ENCODE results near the gene PACS2.
"Not testable (repeated sequence)": the region's sequence is repeated elsewhere in the genome, so short reads cannot be mapped to it uniquely, and the experiment has no call there.

The PACS2 gene

DNA sequence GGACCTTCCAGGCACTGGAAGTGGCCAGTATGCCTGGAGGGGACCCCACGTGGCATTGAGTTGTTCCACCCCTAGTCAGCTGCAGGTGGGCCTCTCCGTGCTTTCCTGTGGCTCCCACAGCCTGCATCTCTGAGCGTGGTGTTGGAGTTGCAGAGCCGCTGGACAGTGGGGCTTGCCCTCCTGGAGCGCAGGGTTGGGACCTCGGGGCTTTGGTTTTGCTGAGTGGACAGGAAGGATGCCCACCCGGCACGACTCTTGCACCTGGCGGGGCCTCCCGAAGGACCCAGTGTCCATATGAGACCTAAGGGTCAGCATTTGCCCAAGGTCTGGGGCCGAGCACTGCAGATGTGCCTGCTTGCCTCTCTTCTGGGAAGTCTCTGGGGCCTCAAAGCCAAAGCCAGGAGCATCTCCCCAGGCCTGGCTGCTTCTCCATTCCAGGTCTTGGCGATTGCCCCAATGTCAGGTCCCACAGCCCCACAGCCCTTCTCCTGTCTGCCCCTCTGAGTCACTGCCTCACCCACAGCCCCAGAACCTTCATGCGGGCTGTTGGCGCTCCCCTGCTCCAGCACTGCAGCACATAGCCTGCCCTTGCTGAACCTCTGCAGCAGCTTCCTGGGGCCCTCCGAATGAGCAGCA, 1.5 kb downstream of the PACS2 start:
- no peak for DNase-seq

DNA sequence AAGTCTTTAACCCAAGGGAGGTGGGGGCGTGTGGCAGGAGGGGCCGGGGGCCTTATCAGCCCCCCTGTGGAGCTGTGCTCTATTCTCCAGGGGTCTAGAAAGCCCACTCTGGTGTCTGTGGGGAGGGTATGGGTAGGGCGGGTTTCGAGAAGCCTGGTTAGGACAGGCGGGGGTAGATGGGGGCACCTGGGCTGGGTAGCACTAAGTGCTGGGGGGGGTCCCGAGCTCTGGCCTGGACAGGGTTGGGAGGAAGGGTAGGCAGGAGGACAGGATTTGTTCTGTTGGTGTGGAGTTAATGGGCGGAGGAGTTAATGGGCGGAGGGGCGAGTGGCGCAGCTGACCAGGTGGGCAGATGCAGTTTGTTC, 2.0 kb downstream of the PACS2 start:
- no peak for DNase-seq

DNA sequence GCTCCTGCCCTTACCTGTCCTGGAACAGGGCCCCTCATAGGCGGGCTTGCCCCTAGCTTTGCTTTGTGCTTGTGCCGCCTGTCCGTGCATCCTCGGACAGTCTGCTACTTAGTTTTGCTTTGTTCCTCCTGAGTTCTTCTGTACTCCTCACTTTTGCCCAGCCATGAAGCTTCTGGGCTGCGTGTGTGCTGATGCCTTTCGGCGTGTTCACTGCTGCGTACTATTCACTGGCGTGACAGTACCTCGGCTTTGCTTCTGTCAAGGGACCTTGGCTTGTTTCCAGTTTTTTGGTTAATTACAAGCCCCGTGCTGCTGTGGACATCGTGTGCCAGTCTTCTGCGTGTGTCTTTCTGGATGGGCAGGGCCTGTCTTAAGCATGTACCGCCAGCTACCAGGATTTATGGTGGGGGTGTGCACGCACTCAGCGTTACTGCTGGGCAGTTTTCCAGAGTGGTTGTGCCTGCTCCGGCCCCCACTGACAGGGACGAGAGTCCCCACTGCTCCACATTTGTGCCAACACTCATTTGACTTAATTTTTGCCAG, 2.5 kb downstream of the PACS2 start:
- DNase-seq, result no peak

DNA sequence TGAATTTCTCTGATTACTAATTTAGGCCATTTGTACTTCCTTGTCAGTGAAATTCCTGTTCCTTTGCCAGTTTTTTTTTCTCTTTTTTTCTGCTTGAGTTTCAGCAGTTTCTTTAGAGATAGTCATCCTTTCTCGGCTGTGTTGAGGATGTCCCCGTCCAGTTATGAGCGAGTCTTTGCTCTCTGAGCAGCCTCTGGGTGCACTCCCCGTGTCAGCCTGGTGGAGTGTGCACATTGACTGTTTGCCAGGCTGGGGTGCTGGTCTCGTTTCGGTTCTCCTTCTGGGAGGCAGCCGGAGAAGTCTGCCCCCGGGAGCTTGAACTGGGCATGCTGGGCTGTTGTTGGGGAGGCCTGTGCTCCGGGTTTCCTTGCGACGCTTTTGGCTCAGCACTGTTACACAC, 3.0 kb downstream of the PACS2 start:
- no peak for DNase-seq

DNA sequence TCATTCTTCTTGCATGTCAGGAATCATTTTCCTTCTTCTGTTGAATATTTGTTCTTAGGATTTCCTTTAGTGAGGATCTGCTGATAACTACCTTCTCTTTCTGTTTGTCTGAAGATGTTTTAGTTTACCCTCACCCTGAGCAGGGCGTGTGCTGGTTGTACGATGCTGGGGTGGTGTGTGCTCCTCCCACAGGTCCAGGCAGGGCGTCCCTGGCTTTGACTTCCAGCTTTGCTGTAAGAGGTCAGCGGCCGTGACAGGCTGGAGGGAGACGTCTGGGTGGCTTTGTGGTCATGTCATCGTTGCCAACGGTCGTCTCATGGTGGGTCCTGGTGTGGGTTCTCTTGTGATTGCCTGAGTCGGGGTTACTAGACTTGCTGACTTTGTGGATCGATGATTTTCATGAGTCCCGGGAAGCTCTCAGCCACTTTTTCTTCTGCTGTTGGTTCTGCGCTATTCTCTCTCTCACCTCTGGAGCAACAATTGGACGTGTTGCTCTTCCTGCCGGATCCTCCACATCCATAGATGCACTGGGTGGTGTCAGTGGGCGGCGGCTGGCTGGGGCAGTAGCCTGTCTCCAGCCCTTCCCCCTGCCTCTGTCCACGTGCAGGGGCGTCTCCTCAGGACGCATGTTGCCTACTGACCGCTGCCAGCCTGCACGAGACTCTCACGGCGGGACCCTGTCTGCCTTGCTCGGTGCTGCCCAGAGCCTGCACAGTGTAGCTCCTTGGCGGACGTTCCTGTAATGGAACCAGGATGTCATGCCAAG, 8.4 kb downstream of the PACS2 start:
- no peak for DNase-seq

DNA sequence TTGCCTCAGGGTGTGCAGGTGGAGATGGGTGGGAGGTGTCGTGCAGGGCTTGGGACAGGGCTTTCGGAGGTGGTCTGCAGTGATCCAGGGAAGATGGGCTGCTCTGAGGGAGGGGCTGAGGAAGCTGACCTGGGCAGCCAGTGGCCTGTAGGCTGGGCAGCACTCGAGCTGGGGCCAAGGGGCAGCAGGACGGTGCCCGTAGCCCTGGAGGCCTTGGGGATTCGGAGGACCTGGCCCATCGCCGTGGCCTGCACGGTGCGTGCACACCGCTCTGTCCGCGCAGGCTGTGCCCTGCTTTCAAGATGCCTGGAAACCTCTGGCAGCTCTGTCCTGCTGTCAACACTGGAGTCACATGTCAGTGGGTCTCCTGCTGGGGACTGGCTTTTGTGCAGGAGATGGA, 9.1 kb downstream of the PACS2 start:
- no peak for DNase-seq

DNA sequence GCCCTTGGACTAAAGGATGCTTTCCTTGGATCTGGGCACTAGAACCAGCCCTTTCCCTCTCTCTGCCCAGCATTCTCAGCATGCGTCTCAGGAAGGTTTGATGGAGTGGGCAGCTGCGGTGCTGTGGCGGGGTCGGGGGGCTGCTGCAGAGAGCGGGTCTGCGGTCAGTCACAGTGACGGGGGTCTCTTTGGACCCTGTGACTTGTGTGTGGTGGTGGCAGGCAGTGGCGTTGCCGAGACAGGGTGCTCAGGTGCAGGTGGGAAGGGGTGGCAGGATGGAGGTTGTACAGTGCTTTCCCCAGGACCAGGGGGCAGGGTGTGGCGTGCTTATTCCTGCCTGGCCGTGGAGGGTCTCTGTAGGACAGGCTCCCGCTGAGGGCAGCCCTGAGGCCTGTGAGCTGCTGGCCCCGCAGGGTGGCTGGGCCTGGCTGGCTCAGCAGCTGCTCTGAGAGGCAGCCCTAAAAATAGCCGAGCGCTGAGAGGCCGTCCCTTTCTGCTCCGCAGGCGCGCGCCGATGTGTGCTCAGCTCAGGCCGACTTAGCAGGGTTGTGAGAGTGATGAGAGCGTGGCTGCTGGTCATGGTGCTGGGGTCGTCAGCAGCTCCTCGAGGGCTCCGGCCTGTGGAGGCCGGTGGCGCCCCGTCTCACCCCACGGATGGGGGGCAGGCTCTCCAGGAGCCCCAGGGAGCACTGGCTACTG, 9.7 kb downstream of the PACS2 start:
- peak in 2 of 3 experiments; percentile 41 to 44 for DNase-seq

DNA sequence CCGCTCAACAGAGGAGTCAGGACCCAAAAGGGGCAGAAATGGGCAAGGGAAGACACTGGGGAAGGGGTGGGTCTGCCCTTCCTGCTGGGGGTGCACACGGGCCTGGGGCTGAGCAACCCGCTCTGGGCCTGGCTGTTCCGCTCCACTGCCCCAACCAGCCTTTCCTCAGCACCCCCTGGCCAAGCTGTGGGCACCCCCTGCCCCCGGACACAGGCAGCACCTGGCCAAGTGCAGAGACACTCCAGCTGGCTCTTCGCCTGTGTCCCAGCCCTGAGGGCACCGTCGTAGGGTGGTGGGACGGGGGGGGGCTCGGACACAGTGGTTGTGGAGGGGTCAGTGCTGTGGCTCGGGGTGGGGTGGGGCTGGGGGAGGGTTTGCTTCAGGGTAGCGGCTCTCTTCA, 10.3 kb downstream of the PACS2 start:
- DNase-seq, result no peak

DNA sequence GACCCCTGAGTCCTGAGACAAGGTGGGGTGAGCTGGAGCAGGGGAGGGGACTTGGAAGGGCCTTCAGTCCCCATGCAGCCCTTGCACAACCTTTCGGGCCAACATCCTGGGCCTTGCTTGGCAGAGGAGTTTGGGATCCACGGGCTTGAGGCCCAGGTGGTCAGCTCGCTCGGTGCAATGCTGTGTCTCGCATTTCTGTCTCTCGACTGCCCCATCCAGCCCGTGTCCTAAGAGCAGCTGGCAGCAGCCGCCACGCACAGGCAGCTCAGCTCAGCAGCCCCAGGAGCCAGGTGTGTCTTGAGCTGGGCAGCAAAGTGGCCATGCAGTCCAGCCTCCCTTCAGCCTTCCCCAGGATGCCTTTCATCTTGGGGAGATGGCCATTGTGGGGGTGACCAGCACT, 10.8 kb downstream of the PACS2 start:
- no peak for DNase-seq

DNA sequence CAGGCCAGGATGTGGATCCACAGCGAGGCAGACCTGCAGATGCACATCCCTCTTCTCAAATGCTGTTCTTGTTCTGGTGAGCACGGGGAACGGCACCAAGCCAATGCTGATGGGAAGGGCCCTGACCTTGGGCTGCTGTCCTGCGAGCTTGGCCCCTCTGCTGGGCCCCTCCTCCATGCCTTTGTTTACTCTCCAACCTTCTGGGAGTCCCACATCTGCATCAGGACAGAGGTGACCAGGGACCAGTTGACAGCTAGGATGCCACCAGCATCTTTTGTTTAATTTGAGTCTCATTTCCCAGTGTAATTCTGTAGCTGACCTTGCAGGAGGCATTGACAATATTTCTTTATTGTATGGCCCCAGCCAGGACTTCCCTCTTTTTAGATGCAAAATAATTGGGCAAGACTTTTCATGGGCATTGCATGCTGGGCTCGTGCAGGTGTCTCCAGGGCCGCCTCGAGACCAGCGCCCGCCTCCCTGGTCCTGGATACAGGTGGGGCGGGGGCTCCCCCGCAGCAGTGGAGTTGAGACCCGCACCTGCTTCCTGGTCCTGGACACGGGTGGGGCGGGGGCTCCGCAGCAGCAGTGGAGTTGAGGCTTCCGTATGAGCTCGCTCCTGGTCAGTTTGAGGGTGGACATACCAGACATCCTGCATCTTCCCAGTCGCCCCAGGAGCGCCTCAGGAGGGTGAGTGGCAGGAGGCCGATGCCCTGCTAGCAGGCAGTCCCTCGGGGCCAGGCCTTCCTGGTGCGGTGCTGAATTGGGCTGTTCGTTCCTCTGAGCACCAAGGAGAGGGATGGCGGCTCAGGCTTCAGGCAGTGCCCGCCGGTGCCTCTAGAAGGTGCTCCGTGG, 11.4 kb downstream of the PACS2 start:
- no peak for DNase-seq

DNA sequence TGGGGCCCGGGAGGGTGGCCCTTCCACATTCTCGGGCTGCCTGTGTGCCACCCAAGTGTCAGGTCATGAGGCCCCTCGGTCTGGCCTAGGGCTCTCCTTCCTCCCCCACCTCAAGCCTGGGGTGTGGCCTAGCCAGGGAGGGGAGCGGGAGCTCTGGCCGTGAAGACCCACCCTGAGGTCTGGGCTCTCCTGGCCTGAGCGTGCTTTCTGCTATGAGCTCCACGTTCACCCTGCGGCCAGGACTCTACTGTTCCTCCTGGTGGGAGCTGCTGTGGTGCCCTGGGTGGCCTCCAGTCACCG, 12.0 kb downstream of the PACS2 start:
- no peak for DNase-seq

DNA sequence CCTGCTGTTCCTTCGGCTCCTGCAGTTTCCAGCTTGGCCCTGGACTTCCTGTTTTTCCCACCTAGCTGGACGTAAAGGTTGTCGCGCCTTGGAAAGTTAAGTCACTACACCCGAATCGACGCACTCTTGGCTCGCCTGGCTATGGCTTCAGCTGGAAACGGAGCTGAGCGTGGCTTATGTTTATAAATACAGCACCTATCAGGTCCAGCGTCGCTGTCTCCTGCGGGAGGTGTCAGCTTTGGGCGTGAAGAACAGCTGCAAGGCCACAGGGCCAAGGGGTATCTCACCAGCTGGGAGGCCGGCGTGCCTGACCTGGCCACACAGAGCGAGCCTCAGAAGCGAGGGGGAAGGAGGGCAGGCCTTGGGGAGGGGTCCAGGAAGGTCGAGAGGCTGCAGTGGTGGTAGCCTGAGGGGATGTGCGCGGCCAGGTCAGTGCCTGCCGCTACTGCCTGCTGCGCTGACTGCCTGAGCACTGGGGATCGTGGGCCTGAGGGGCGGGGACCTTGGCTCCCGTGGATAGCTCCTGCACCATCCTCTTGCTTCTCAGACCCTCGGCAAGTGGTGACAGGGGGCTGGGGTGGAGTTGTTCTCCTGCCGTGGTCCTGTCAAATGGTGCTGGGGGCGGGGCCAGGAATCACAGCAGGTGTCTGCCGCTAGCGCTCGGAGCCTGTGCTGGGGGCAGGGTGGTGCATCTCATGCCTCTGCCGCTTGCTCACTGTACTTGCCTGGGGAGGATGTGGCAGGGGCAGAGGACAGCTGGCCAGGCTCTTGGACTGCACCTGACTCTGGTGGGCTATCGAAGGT, 12.5 kb downstream of the PACS2 start:
- peak in 2 of 3 experiments; percentile 18 to 37 for DNase-seq

DNA sequence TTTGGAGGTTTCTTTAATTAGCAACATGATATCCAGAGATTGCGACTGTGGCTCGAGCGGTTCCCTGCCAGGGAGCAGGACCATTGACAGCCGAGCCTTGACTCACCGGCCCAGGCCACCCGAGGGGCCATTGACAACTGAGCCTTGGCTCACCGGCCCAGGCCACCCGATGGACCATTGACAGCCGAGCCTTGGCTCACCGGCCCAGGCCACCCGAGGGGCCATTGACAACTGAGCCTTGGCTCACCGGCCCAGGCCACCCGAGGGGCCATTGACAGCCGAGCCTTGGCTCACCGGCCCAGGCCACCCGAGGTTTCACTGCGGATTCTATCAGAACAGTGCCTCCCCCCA, 13.1 kb downstream of the PACS2 start:
- not testable (repeated sequence) for DNase-seq

DNA sequence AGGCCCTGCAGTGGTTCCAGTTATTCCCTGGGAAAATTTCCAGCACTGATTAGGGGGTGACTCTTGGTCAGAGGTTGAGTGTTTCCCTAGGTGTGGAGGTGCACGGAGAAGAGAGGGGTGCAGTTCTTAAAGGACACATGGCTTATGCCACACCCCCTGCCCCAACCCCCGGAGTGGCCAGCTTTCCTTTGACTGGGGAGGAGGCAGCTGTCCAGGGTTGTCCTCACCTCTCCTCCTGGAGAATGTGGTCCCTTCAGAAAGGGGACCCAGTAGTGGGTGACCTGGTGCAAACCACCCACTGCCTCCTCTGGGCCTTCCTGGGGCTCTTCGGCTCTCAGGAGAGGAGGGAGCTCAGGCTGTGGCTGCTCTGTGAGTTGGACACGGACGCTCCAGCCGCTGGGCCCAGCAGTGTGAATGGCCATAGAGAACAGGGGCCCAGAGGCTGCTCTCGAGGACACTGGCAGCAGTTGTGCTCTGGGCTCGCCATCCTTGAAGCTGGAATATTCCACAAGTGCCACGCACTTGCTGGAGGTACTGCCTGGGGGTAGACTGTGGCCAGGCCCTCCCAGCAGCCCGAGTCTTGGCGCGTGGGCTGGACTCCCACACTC, 13.6 kb downstream of the PACS2 start:
- DNase-seq, result no peak

DNA sequence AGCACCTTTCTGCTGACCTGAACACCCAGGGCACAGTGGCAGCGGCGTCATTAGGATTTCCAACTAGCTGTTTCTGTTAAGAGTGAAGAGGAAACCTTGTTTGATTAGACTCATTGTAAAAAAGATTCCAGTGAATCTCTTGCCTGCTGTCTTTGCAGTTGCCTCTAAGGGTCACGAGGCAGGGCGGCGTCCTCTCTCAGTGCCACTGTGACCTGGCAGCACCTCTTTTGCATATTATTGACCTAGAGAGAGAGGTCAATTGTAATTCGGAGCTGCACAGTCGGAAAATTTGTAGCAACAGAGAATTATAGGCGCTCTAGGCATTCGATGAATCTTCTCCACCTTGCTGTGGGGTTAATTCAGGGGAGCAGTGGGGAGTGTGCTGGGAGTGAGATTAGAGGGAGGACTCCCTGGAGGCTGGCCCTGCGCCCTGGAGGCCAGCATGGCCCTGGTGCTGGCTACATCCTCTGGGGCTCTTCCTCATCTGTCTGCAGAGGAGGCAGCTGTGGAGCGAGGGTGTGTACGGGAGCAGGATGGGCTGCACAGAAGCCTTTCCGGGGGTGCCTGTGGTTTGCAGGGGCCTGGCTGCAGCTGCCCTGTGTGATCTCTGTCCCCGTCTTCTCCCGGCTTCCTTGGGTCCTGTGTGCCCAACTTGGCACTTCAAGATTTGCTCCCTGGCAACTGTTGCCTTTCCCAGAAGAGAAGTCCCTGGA, 14.3 kb downstream of the PACS2 start:
- no peak for DNase-seq

DNA sequence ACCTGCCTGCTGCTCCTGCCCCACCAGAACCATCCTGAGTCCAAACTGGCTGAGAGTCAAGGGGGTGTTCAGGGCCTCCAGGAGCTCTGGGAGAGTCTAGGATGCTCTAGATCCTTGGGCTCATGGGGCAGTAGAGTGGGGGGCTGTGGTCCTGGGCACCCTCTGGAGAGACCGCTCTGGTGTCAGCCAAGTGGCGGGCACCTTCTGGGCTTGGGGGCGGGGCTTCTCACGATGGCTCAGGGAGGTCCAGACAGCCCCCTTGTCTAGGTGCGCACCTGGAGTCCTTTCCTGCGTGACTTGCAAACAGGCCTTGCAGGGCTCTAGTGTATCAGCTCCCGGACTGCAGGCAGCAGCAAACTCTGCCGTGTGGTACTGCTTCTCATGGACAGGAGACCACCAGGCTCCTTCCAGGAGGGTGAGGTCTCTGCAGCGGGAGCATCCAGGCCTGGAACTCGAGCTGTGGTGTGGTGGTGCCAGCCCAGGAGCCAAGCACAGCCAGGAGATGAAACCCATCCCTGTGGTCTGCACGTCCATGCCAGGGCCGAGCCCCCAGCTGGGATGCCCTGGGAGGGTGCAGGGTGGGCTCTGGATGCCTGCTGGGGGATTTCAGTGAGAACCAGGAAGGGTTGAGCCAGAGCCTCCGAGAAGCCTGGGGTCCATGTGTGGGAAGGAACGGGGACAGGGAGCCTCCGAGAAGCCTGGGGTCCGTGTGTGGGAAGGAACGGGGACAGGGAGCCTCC, 15.0 kb downstream of the PACS2 start:
- DNase-seq, result no peak

DNA sequence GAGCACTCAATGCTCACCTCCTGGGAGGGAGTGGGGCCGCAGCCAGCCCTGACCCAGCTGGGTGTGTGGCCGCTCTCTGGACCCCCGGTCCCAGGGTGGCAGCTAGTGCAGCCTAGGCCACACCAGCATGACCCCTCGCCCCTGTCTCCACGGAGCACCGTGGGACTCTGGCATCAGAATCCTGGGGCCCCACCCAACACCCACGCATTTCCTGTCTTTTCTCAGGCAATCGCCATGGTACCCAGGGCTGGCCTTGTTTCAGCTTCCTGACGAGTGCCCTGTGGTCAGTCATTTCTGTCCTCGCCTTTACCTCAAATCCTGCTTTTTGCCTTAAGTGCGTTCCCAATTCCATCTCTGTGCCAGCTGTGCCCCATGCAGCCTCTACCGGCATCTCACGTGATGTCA, 15.9 kb downstream of the PACS2 start:
- DNase-seq, result no peak

DNA sequence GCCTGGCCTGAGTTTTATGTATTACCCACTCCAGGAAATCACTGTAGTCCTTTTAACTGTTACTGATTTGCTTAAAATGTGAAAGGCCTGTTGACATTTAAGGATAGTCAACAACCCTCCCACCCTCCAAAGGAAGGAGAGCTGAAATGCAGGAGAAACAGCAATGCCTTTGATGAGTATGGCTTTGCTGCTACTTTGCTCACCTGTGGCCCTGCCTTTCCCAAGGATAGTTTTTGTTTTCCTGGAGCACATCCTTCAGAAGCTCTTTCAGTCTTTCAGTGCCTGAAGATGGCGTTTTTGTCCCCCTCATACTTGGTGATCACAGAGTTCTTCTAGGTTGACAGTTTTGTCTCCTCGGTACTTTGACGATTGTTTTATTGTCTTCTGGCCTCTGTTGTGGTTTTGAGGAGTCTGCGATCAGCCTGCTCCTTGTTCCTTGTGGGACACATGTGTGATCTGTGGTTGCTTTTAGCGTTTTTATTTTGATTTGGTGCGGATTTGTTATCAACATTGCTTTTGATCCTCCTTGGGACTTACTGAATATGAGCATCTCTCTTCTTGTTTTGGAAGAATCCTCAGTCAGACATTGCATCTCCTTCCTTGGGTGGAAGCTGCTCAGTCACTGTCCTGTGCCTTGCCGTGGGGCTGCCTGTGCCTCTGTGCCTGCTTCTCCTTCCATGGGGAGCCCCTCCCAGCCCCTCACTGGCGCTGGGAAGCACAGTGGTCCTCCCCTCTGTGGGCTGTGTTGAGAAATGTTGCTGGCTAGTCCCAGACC, 17.2 kb downstream of the PACS2 start:
- no peak for DNase-seq

DNA sequence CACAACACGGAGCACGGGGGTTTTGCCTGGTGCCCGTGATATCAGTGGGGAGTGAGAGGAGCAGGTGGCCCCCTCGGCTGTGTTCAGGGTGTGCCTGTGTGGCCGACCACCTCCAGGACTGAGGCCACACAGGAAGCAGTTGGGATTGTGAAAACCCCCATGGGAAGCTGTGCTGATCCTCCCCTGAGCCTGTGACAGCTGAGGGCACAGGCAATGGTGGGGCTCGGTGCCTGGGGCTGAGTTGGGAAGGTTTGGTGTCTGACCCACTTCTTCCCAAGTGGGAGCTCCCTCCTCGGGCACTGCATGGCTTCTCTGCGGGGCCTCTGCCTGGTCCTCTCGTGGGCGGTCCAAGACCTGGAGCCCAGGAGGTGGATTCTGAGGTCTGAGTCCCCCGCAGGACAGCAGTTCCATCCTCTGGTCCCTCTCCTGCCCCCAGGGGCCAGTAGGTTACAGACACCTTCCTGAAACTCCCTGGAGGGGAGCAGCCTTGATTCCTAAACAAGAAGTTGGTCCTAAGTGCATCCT, 17.9 kb downstream of the PACS2 start:
- DNase-seq, result no peak

All from NCI-H1417 (cell line).